Lower leg skin (tissue), 4 donors: Measurements from ENCODE around the gene ST3GAL3. TPM values are rescaled to one million over a fixed set of nuclear protein-coding genes. Genes with fewer than 3 reads are reported as not detected.
A peak's percentile ranks its signal among the peaks of the same experiment; 100 is the strongest.

ENCODE experiments used
- DNase-seq, 2 donors: peaks; one replicate each; pipeline ENCODE4 v3.0.0-alpha.2; 2019; ENCODE audit warnings: low spot score in 2 of 2
- H3K4me3 ChIP-seq: fragments of 200-600 bp; sonication (generic); 2 replicates; pipeline ENCODE4 v1.5.1; 2017; ENCODE audit warnings: mild to moderate bottlenecking, low read depth; ENCODE audit not compliant: poor library complexity, severe bottlenecking
- POLR2A ChIP-seq, 2 donors: fragments of 450-650 bp; IDR thresholded peaks; one replicate each; pipeline ENCODE4 v1.6.1; 2016 to 2017; ENCODE audit warnings: antibody characterized with exemption in 2 of 2, mild to moderate bottlenecking in 1 of 2, moderate library complexity in 1 of 2
- WGBS, 2 donors: methylation state at CpG; one replicate each; pipeline ENCODE4 v1.1.5; 2018; 5-methylcytosine and 5-hydroxymethylcytosine counted together
- intact Hi-C: fragments of 100-400 bp; cut with DNase I; formaldehyde crosslinking; loops from one replicate; pipeline ENCODE4 v1.15.0; 2023; ENCODE audit warnings: low total_unique reads
- total RNA-seq, 4 donors: library from RNA; depleted of rRNA; stranded (reverse); fragments of >200 nt; gene quantifications; one replicate each; pipeline ENCODE4 v1.1.0, GENCODE V29; 2016
- TF ChIP-seq, protein P1 (sequence below), 3 donors: fragments of 450-650 bp; IDR thresholded peaks; one replicate each; pipeline ENCODE4 v1.5.1; 2016; ENCODE audit warnings: antibody characterized with exemption in 3 of 3, mild to moderate bottlenecking in 3 of 3, moderate library complexity in 2 of 3

The ST3GAL3 gene
- total RNA-seq, 4 donors from 2014 or later: 6.9 to 10.5 (median 8.0) TPM

DNA sequence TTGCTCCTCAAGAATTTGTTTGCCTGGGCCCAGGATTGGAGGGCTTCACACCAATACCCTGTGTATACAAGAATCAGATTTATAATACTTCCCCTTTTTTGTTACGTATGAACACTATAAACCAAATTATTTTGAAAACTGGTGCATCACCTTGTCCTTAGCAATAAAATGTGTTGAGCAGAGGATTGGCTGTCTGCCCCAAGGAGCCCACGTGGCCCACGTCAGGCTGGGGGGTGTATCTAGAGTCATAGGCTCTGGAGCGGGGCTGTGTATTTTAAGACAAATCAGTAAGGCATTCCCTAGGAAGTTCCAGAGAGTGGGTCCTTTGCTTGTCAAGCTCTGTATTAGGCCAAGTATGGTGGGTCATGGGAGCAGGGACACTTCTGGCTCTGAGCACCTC lies 2.0 kb upstream of the ST3GAL3 start:
- intact Hi-C loops: no loop called here
- no peak for DNase-seq
- WGBS, 2 donors: 62 to 65% methylated on average over 4 of the region's 4 CpGs
- TF ChIP-seq POLR2A (IDR thresholded peaks at IDR 0.05): no peak
- TF ChIP-seq, protein P1, sequence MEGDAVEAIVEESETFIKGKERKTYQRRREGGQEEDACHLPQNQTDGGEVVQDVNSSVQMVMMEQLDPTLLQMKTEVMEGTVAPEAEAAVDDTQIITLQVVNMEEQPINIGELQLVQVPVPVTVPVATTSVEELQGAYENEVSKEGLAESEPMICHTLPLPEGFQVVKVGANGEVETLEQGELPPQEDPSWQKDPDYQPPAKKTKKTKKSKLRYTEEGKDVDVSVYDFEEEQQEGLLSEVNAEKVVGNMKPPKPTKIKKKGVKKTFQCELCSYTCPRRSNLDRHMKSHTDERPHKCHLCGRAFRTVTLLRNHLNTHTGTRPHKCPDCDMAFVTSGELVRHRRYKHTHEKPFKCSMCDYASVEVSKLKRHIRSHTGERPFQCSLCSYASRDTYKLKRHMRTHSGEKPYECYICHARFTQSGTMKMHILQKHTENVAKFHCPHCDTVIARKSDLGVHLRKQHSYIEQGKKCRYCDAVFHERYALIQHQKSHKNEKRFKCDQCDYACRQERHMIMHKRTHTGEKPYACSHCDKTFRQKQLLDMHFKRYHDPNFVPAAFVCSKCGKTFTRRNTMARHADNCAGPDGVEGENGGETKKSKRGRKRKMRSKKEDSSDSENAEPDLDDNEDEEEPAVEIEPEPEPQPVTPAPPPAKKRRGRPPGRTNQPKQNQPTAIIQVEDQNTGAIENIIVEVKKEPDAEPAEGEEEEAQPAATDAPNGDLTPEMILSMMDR (IDR thresholded peaks at IDR 0.05): no peak
- H3K4me3 ChIP-seq: no peak overlapping the region

DNA sequence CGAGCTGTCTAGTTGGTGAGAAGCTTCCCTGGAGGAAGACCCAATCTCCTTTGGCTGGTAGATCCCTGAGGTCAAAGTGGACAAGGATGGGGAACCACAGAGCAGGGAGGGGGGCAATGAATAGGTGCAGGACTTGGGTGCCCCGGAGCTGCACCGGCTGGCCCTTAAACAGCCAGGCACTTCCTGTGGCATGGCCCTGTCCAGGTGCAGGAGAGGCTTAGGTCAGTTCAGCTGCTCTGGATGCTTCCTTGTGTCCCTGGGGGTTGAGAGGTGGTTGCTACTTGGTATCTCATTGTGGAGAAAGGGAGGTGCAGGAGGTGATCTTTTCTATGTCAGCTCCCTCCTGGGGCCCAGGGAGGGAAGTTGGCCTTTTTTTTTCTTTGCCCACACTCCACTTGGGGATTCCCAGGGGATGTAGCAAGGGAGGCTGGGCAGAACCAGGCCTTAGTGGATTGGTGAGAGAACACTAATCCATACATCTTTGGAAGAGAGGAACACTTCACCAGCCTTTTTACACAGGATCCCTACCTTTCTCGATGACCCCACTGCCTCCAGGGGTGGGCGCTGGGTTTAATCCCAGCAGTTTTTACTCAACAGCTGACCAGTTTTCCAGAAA lies 1.2 kb upstream of the ST3GAL3 start:
- no peak overlapping the region for H3K4me3 ChIP-seq
- intact Hi-C loops: no loop called here
- WGBS, 2 donors: 60 to 74% methylated on average over 5 of the region's 5 CpGs
- TF ChIP-seq POLR2A (IDR thresholded peaks at IDR 0.05): no peak
- TF ChIP-seq, protein P1 (IDR thresholded peaks at IDR 0.05): no peak
- no peak for DNase-seq

DNA sequence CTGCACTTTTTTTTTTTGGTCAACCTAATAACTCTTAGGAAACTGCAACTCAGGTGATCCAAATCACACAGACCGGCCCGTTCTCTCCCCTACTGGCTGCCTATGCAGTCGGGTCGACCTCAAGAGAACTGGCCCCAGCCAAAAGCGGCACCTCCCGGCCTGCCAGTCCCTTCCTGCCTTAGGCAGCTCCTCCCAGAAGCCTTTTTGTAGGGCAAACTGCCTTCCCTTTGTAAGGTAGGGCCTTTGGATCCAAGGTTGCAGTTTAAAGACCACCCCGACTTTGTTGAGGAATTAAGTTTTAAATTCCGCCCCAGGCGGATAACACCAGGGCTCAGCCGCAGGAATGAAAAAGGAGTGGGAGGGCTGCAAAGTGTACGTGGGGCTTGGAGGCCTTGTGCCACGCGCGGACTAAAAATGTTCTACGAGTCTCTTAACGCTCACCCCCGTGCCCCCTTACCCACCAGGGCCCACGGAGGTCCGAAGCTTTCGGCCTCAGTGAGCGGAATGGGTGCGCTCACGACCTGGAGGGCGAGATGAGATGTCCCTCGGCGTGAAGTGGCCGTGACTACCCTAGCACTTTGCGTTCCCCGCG lies 642 bp upstream of the ST3GAL3 start:
- WGBS, 2 donors: 2 to 3% methylated on average over 14 to 30 of the region's 30 CpGs
- TF ChIP-seq POLR2A (IDR thresholded peaks at IDR 0.05): no peak
- TF ChIP-seq, protein P1 (IDR thresholded peaks at IDR 0.05): no peak
- peak overlapping the region; percentile 27 for H3K4me3 ChIP-seq
- DNase-seq: no peak
- intact Hi-C loops: no loop called here

DNA sequence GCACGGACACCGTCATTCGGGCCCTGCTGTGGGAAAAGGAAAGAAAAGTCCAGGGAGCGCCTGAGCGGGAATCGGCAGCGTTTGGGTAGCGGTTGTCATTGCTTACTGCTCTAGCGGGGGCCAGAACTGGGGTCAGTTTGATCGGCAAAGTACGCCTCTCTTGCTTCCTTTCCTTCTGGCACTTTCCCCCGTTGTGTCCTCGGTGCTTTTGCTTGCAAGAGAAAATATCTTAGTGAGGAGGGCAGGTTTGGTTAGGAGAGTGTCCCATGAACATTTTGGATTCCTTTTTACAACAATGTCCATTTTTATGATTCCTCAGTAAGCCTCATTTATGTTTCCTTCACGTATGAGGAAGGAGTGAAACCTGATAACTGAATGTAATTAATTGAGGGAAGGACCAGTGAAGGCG lies 670 bp downstream of the ST3GAL3 start:
- 0 to 1% methylated on average over 15 of the region's 15 CpGs for WGBS, 2 donors
- DNase-seq: no peak
- intact Hi-C loops: no loop called here
- TF ChIP-seq, protein P1 (IDR thresholded peaks at IDR 0.05): no peak
- TF ChIP-seq POLR2A (IDR thresholded peaks at IDR 0.05): no peak
- peak overlapping the region; percentile 97 for H3K4me3 ChIP-seq

DNA sequence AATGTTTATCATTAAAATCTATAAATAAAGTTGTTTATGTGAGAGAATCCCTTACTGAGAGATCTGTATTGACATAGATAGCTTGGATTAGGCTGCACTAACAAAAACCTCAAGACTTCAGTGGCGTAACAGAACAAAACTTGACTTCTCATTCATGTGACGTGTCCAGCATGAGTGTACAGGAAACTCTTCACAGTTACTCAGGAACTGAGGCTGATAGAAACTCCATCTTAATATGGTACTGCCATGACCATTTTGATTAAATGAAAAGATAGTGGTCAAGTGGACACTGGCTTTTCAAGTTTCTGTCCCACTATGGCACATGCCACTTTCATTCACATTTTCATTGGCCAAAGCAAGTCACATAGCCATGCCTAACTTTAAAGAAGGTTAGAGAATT lies 3.7 kb downstream of the ST3GAL3 start:
- intact Hi-C loops: no loop called here
- DNase-seq: no peak
- no peak overlapping the region for H3K4me3 ChIP-seq
- 90 to 93% methylated on average over 2 of the region's 2 CpGs for WGBS, 2 donors
- TF ChIP-seq, protein P1 (IDR thresholded peaks at IDR 0.05): no peak
- TF ChIP-seq POLR2A (IDR thresholded peaks at IDR 0.05): no peak
